ENCODE results near the gene HUWE1.
A peak's percentile ranks its signal among the peaks of the same experiment; 100 is the strongest.
"Not testable (repeated sequence)": the region's sequence is repeated elsewhere in the genome, so short reads cannot be mapped to it uniquely, and the experiment has no call there.

HUWE1 gene
- total RNA-seq: 394 to 414 reads per million in 2 donors

- DNase-seq: peak; percentile 70
These were observed at the start of gene HUWE1 for GRCh38 chrX:53686151-53686885. Gene HUWE1 (minus strand): TSS chrX:53686719. CDS start chrX:53654107, 32,612 bp downstream.

DNA sequence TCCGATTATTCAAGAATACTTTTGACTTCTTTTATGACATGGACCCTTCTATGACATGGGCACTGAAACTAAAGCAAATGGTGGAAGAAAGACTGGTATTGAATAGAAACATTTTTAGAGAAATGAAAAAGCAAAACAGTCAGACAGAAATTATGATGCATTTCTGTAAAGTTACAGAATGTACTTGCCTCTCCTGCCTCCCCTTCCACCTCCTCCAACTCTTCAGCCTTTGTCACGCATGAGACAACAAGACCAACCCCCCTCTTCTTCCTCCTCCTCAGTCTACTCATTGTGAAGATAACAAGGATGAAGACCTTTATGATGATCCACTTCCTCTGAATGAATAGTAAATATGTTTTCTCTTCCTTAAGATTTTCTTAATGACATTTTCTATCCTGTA, 46.3 kb upstream of the HUWE1 start:
- no peak for DNase-seq

- DNase-seq: no peak
These were observed 43.2 kb upstream of the HUWE1 start for GRCh38 chrX:53729751-53730150.

- DNase-seq: no peak
These were observed 42.0 kb upstream of the HUWE1 start for GRCh38 chrX:53728506-53728905.

- DNase-seq: no peak
These were observed 38.4 kb upstream of the HUWE1 start for GRCh38 chrX:53724872-53725271.

GRCh38 chrX:53723381-53723780, 36.9 kb upstream of the HUWE1 start:
- DNase-seq: no peak

- not testable (repeated sequence) for DNase-seq
These were observed 35.1 kb upstream of the HUWE1 start for GRCh38 chrX:53721610-53722009.

DNA sequence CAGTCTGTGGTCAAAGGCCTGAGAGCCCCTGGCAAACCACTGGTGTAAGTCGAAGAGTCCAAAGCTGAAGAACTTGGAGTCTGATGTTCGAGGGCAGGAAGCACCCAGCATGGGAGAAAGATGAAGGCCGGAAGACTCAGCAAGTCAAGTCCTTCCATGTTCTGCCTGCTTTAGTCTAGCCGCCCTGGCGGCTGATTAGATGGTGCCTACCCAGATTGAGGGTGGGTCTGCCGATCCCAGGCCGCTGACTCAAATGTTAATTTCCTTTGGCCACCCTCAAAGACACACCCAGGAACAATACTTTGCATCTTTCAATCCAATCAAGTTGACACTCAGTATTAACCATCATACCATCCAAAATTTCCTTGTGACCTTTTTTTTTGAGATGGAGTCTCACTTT, 33.1 kb upstream of the HUWE1 start:
- not testable (repeated sequence) for DNase-seq

- no peak for DNase-seq
These were observed 31.6 kb upstream of the HUWE1 start for GRCh38 chrX:53718073-53718472.

DNA sequence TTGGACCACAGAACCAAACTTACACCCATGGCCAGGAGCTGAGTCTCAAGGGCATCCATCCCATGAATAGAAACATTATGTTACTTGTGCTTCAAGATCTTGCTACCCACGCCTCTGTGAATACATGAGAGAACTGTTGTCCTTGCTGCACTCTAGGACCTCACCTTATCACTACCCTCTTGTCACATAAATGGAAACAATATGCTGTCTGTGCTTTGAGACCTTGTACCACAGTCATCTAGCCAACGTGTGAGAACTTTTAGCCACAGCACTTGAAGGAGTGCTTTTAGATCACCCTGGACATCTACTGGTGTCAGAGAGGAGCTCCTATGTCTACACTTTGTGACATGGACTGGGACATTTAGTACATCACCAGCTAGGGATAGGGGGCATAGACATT, 30.7 kb upstream of the HUWE1 start:
- DNase-seq: no peak

GRCh38 chrX:53716328-53717088, 30.0 kb upstream of the HUWE1 start:
- DNase-seq: peak; percentile 27

DNA sequence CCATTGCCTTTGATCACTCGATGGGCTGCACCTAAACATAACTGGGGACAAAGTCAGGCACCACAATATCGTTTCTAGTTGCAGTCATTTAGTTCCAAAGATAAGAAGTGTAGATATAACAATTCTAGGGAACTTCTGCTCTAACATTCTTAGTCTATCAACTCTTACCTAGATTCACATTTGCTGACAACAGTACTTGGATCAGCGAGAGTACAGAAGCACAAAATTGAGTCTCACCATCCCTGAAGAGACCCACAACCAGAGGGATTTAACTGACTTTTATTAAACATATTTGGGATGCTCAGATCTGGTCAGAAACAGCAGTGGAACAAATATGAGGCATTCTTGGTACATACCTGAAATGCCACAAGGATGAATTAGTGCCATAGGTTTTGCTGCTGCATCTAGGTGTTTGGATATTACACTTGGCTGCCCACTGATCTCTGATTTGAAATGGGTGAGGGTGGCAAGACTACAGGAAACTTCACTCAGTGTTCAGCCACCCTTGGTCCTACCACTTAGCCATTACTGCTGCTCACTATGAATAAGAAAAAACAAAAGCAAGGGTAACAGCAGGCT, 28.9 kb upstream of the HUWE1 start:
- DNase-seq: no peak

DNA sequence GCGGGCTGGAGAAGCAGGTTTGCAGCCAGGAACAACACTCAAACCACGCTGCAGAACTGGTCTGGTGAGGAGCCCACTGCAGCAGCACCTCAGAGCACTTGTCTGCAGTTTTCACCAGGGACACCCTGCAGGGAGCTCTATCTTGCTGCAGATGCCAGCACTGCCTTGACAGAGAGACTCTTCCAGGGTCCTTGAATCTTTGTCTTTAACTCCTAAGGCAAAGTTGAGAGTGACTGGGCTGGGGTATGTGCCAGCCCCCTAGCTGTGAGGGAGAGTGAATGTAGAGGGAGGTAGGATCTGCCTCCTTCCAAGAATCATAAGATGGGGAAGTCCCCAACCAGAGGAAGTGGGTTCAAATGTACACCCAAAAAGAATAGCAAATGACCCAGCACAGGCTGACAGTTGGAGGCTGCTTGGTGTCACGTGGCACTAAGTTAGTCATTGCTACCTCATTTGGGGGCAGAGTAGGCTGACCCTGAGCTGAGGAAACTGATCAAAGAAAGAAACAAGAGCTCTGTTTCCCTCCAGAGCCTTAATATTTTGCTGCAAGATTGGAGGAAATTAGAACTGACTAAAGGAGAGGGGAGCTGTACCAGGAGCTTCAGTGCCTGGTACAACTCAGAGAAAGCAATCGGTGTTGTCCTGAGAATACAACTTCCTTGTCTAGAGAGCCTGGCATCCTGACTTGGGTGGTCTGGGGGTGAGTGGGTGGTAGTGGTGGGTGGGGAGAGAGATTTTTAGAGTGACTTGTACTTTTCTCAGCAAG, 28.2 kb upstream of the HUWE1 start:
- peak; percentile 23 for DNase-seq

DNA sequence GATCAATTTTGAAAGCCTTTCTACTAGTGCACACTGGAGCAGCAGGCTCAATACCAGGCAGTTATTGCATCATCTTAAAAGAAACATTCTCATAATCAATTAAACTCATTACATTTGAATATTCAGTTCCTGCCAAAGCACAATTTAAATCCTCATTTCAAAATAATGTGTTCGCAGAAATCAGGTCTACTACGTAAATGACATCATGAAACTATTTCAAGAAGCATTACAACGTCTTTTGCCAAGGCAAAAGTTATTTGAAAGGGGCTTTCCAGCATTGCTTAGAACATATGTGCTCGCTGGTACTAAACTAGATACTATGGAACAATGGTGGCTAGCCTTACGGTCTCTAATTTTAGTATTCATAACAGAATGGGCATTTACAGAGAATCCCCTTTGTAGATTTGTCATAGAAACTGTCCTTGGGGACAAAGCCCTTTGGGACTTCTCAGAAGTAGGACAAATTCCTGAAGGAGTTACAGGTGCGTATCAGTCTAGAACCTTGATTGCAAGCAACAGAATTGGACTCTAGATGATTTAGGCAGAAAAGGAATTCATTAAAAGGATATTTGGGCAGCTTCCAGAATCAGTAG, 27.6 kb upstream of the HUWE1 start:
- no peak for DNase-seq

- DNase-seq: no peak
These were observed 24.9 kb upstream of the HUWE1 start for GRCh38 chrX:53711436-53711835.

DNA sequence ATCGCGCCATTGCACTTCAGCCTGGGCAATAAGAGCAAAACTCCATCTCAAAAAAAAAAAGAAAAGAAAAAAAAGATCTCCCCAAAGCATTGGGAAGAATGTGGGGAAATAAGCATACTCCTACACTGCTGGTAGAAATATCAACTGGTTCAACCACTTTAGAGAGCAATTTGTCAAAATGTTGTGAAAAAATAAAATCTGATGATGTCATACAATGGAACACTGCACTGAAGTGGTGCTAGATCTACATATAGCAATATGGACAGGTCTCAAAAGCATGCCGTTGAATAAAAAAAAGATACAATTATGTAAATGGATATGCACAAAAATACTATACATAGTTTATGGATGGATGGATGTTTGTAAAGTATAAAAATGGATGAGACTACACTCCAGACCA, 18.3 kb upstream of the HUWE1 start:
- no peak for DNase-seq

DNA sequence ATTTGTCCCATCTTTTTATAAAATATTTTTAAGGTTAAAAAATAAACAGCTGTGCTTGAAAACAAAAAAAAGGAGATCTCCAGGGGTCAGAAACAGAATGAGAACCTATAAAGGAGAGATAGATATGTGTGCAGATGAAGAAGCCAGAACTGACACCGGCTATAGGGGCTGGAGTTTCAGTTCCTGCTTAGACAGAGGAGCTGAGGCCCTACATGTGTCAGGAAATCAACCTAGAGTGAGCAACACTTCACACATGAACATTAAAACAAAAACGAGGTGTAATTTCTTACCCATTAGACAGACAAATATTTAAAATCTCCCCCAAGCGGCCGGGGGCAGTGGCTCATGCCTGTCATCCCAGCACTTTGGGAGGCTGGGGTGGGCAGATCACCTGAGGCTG, 17.8 kb upstream of the HUWE1 start:
- no peak for DNase-seq

GRCh38 chrX:53695946-53696549, 9.5 kb upstream of the HUWE1 start:
- no peak for DNase-seq

- no peak for DNase-seq
These were observed 8.1 kb upstream of the HUWE1 start for GRCh38 chrX:53694642-53695041.

GRCh38 chrX:53688300-53688699, 1.8 kb upstream of the HUWE1 start:
- no peak for DNase-seq

DNA sequence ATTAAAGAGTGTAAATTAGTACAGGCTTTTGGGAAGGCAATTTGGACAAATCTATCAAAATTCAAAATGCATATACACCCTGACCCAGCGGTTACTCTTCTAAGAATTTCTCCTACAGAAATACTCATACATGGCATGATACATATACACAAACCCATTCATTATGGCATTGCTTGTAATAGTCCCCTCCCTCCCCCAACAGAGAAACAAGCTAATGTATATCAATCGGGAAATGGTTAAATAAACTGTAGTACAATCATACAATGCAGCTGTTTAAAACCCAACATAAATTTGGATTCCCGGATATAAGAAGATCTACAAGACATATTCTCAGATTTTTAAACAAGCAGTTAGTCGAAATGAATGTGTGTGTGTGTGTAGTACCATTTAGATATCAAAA, 808 bp downstream of the HUWE1 start:
- DNase-seq: no peak
